Measurements from ENCODE around the gene TAGLN3.

The TAGLN3 gene

DNA sequence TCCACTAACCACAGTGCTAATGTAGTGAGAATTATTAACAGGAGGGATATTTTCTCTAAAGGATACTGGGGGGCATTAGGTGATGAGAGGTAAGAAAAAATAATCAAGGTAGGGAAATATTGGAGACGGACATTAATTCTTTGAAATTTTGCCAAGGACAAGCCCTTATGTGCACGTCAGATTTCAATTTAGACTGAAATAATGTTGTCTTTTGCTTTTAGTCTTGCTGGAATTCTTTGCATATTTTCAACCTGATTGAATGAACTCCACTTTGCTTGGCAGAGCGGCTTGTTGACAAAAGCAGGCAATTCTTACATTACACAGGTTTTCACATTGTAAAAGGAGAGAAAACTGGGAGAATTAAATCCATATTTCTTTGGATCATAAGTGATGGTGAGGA, 62.4 kb downstream of the TAGLN3 start:
- no peaks in the 10 kb centered on the region for H3K9me3 Mint-ChIP-seq
- no peak for DNase-seq
- no peak overlapping the region for H3K27ac Mint-ChIP-seq

More for the DNA sequence above, 62.4 kb downstream of the TAGLN3 start:
- H3K4me3 Mint-ChIP-seq = no peak overlapping the region
- H3K4me1 Mint-ChIP-seq = peaks cover 11% of the 10 kb centered on the region
- CTCF ChIA-PET = no interaction called here
- no peaks in the 10 kb centered on the region for H3K36me3 Mint-ChIP-seq
- no peaks in the 10 kb centered on the region for H3K27me3 Mint-ChIP-seq

Measured in activated naive CD4-positive, alpha-beta T cell treated with anti-CD3 and anti-CD28 coated beads, Interleukin-2, amount 10 ng/mL, durations not matched to agents 7 days and 5 days (primary cell).